ENCODE measurements around the gene FHIP1A. TPM values are rescaled to one million over a fixed set of nuclear protein-coding genes. Genes with fewer than 3 reads are reported as not detected.
"Not testable (repeated sequence)": the region's sequence is repeated elsewhere in the genome, so short reads cannot be mapped to it uniquely, and the experiment has no call there.

The FHIP1A gene
- 19.5 TPM for total RNA-seq
- long read RNA-seq, partial matches to known transcripts = 0 of 3 reads
- long read RNA-seq, other reads (novel, unspliced or antisense) = 3 of 3 reads

GRCh38 chr4:151408630-151409469 lies at the start of gene FHIP1A:
Gene FHIP1A (plus strand): TSS chr4:151409176. CDS start chr4:151566260, 157,084 bp downstream.
- DNase-seq (ENCODE audit: low spot score) = peak; percentile 86
- intact Hi-C loops (cut with DNase I) = no loop called here

- no peak for DNase-seq (ENCODE audit: low spot score)
- intact Hi-C loops (cut with DNase I) = no loop called here
These were observed 49.4 kb upstream of the FHIP1A start for GRCh38 chr4:151359576-151359975.

GRCh38 chr4:151361126-151361525 lies 47.9 kb upstream of the FHIP1A start:
- intact Hi-C loops (cut with DNase I) = loop anchor here (5.0 to 10.0 kb wide), 2 partner anchors 34 to 254 kb away; partner anchors contain the start of gene SH3D19
- DNase-seq (ENCODE audit: low spot score) = no peak

- intact Hi-C loops (cut with DNase I) = loop anchor here (2.0 to 10.0 kb wide), 4 partner anchors 35 to 253 kb away; partner anchors contain the start of genes PRSS48 and SH3D19
- no peak for DNase-seq (ENCODE audit: low spot score)
These were observed 47.0 kb upstream of the FHIP1A start for GRCh38 chr4:151361966-151362365.

- peak; percentile 78 for DNase-seq (ENCODE audit: low spot score)
- intact Hi-C loops (cut with DNase I) = loop anchor here (2.0 to 10.0 kb wide), 4 partner anchors 35 to 252 kb away; partner anchors contain the start of genes PRSS48 and SH3D19
These were observed 46.4 kb upstream of the FHIP1A start for GRCh38 chr4:151362404-151363164.

GRCh38 chr4:151376540-151376939 lies 32.4 kb upstream of the FHIP1A start:
- intact Hi-C loops (cut with DNase I) = no loop called here
- DNase-seq (ENCODE audit: low spot score) = no peak

- intact Hi-C loops (cut with DNase I) = no loop called here
- DNase-seq (ENCODE audit: low spot score) = no peak
These were observed 19.7 kb upstream of the FHIP1A start for GRCh38 chr4:151389311-151389710.

- DNase-seq (ENCODE audit: low spot score); intact Hi-C loops (cut with DNase I): not testable (repeated sequence)
These were observed 19.2 kb upstream of the FHIP1A start for GRCh38 chr4:151389799-151390198.

- intact Hi-C loops (cut with DNase I) = no loop called here
- DNase-seq (ENCODE audit: low spot score) = no peak
These were observed 13.1 kb upstream of the FHIP1A start for GRCh38 chr4:151395873-151396272.

GRCh38 chr4:151400343-151400742 lies 8.6 kb upstream of the FHIP1A start:
- intact Hi-C loops (cut with DNase I) = no loop called here
- DNase-seq (ENCODE audit: low spot score) = no peak

- intact Hi-C loops (cut with DNase I) = no loop called here
- DNase-seq (ENCODE audit: low spot score) = no peak
These were observed 7.2 kb upstream of the FHIP1A start for GRCh38 chr4:151401739-151402138.

GRCh38 chr4:151402145-151402865 lies 6.7 kb upstream of the FHIP1A start:
- intact Hi-C loops (cut with DNase I) = no loop called here
- no peak for DNase-seq (ENCODE audit: low spot score)

GRCh38 chr4:151403656-151404055 lies 5.3 kb upstream of the FHIP1A start:
- intact Hi-C loops (cut with DNase I) = no loop called here
- DNase-seq (ENCODE audit: low spot score) = no peak

GRCh38 chr4:151404802-151405201 lies 4.2 kb upstream of the FHIP1A start:
- intact Hi-C loops (cut with DNase I); DNase-seq (ENCODE audit: low spot score): not testable (repeated sequence)

GRCh38 chr4:151407018-151407417 lies 2.0 kb upstream of the FHIP1A start:
- no peak for DNase-seq (ENCODE audit: low spot score)
- intact Hi-C loops (cut with DNase I) = no loop called here

GRCh38 chr4:151407466-151408379 lies 1.3 kb upstream of the FHIP1A start:
- intact Hi-C loops (cut with DNase I) = no loop called here

GRCh38 chr4:151408380-151408629 lies 671 bp upstream of the FHIP1A start:
- DNase-seq (ENCODE audit: low spot score) = no peak
- intact Hi-C loops (cut with DNase I) = no loop called here

More at GRCh38 chr4:151407466-151408379, 1.3 kb upstream of the FHIP1A start:
- DNase-seq (ENCODE audit: low spot score) = peak; percentile 82

- intact Hi-C loops (cut with DNase I) = no loop called here
- no peak for DNase-seq (ENCODE audit: low spot score)
These were observed 716 bp downstream of the FHIP1A start for GRCh38 chr4:151409470-151410313.
